ENCODE data around the gene MYLK3.

The MYLK3 gene

DNA sequence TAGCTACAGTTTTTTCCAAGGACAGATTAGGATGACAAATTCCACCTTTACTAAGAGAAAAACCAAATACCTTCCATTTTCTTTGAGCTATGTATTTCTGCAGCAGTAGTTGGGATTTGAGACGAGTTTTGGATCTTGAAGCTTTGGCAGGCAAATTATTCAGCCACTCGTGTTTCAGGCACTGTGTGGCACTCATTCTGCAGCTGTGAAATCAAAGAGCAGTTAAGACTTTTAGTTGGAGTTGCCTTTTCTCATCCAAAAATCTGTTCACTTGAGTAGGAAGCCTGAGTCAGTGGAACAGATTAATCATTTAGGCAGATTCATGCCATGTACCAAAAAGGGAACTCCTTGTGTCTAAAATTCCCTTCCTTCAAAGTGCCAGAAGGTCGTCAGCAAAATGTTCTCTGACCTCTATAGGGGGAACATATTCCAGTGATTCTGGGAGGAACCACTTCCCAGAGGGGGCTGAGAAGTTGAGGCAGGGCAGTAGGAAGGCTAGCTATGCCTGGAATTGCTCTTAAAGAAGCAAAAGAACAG is 38.6 kb downstream of the MYLK3 start:
- TF ChIP-seq CTCF (IDR thresholded peaks at IDR 0.05; ENCODE audit: low read depth, low read length, missing control alignments): no peak
- no peak for DNase-seq (ENCODE audit: extremely low read depth, low read depth)
- H3K4me3 ChIP-seq (replicated peaks; ENCODE audit: low read depth, low read length): no peak overlapping the region

GRCh38 chr16:46706642-46707041 is 41.5 kb downstream of the MYLK3 start:
- TF ChIP-seq CTCF (IDR thresholded peaks at IDR 0.05; ENCODE audit: low read depth, low read length, missing control alignments): no peak
- no peak overlapping the region for H3K4me3 ChIP-seq (replicated peaks; ENCODE audit: low read depth, low read length)
- no peak for DNase-seq (ENCODE audit: extremely low read depth, low read depth)

GRCh38 chr16:46702030-46702429 is 46.1 kb downstream of the MYLK3 start:
- no peak for TF ChIP-seq CTCF (IDR thresholded peaks at IDR 0.05; ENCODE audit: low read depth, low read length, missing control alignments)
- no peak for DNase-seq (ENCODE audit: extremely low read depth, low read depth)
- no peak overlapping the region for H3K4me3 ChIP-seq (replicated peaks; ENCODE audit: low read depth, low read length)

DNA sequence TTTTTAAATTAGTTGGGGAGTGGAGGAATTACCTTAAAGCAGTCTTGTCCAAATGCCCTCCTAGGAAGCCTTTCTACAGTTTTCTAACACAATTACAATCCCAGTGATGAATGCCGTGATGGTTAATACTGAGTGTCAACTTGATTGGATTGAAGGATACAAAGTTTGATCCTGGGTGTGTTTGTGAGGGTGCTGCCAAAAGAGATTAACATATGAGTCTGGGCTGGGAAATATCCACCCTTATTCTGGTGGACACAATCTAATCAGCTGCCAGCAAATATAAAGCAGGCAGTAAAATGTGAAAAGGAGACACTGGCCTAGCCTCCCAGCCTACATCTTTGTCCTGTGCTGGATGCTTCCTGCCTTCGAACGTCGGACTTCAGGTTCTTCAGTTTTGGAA is 46.5 kb downstream of the MYLK3 start:
- no peak for DNase-seq (ENCODE audit: extremely low read depth, low read depth)
- no peak overlapping the region for H3K4me3 ChIP-seq (replicated peaks; ENCODE audit: low read depth, low read length)
- TF ChIP-seq CTCF (IDR thresholded peaks at IDR 0.05; ENCODE audit: low read depth, low read length, missing control alignments): no peak

GRCh38 chr16:46700048-46700447 is 48.1 kb downstream of the MYLK3 start:
- no peak for DNase-seq (ENCODE audit: extremely low read depth, low read depth)
- TF ChIP-seq CTCF (IDR thresholded peaks at IDR 0.05; ENCODE audit: low read depth, low read length, missing control alignments): no peak
- no peak overlapping the region for H3K4me3 ChIP-seq (replicated peaks; ENCODE audit: low read depth, low read length)

DNA sequence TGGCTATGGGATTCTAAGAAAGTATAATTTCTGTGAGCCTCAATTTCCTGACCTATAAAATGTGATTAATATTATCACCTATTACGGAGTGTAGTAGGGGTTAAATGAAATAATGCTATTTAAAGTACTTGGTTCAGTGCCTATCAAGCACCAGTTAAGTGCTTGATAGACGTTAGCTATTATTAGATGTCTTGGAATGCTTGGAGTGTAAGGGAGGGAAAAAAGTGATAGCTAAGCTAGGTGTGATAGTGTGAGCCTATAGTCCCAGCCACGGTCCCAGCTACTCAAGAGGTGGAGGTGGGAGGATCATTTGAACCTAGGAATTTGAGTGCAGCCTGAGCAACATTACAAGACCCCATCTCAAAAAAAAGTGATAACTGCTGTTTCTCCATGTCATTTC is 51.2 kb downstream of the MYLK3 start:
- no peak for DNase-seq (ENCODE audit: extremely low read depth, low read depth)
- no peak for TF ChIP-seq CTCF (IDR thresholded peaks at IDR 0.05; ENCODE audit: low read depth, low read length, missing control alignments)

DNA sequence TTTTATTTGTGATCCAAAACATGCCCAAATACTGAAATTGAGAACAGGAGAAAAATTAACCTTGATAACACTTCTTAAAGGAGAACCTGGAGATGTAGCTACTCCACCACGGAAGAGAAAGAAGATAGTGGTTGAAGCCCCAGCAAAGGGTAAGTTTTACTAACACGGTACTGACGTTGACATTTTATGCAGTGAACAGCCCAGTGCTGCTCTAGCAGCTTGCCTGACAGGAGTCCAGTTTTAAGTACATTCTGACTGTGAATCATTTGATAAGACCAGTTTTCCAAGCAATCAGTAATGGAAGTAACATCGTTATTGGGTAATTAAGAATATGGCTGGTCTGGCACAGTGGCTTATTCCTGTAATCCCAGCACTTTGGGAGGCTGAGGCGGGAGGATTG is 52.2 kb downstream of the MYLK3 start:
- DNase-seq (ENCODE audit: extremely low read depth, low read depth): no peak
- H3K4me3 ChIP-seq (replicated peaks; ENCODE audit: low read depth, low read length): no peak overlapping the region
- no peak for TF ChIP-seq CTCF (IDR thresholded peaks at IDR 0.05; ENCODE audit: low read depth, low read length, missing control alignments)

More for the DNA sequence above, 51.2 kb downstream of the MYLK3 start:
- H3K4me3 ChIP-seq (replicated peaks; ENCODE audit: low read depth, low read length): no peak overlapping the region

All from HFF-Myc (cell line).